HG03159 (cell line): ENCODE data around the gene MMP15.
"Not testable (repeated sequence)": the region's sequence is repeated elsewhere in the genome, so short reads cannot be mapped to it uniquely, and the experiment has no call there.

ENCODE experiments used
- ATAC-seq: cut with Tn5 transposase; IDR thresholded peaks from one replicate; pipeline ENCODE4 v1.9.1; 2021; ENCODE audit warnings: mild to moderate bottlenecking, moderate library complexity; ENCODE audit not compliant: unreplicated experiment

Gene MMP15

DNA sequence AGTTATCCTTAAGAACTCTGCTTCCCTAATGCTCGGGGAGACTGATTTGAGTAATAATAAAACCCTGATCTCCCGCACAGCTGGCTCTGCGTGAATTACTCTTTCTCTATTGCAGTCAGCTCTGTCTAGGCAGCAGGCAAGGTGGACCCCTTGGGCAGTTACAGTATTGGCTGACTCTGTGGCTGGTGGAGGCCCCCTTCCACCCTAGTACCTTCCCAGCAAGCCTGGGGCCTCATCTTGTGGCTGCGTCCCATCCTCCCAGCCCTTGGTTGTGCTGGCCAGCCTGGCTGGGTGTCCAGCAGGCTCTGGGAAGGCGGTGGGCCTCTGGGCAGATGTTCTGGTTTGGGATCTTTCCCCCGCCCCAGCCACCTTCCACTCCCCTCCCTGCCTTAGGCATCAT, 59.1 kb downstream of the MMP15 start:
- no peak for ATAC-seq

DNA sequence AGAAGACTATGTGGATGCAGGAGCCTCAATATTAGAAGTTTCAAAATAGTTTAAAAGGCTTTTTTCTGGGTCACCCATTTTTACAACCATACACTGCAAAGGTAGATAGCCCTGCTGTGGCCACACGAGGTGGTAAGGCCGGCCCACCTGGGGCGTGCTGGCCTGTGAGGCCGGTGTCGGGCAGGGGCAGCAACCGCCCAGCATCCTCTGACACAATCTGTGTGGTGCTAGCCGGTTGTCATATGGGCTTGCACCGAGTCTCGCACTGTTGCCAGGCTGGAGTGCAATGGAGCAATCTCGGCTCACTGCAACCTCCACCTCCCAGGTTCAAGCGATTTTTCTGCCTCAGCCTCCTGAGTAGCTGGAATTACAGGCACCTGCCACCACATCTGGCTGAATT, 59.6 kb downstream of the MMP15 start:
- no peak for ATAC-seq

DNA sequence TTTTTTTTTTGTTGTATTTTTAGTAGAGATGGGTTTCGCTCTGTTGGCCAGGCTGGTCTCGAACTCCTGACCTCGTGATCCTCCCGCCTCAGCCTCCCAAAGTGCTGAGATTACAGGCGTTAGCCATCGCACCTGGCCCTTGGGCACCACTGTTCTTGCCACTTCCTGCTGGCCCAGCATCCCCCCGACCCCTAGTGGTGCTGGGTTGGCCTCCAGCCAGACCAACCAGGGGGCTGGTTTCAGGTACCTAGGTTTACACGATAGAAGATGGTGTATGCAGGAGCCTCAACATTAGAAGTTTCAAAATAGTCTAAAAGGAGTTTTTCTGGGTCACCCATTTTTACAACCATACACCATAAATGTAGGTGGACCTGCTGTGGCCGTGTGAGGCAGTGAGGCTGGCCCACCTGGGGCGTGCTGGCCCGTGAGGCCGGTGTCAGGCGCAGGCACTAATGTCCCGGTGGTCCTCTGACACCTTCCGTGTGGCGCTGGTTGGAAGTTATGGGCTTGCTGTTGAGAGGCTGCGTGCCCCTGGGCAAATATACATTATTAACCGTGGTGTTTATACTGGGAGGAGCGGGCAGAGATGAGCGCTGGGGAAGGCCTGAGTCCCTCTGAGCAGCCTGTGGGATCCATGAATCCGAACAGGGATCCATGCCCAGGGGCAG, 60.2 kb downstream of the MMP15 start:
- ATAC-seq: no peak

DNA sequence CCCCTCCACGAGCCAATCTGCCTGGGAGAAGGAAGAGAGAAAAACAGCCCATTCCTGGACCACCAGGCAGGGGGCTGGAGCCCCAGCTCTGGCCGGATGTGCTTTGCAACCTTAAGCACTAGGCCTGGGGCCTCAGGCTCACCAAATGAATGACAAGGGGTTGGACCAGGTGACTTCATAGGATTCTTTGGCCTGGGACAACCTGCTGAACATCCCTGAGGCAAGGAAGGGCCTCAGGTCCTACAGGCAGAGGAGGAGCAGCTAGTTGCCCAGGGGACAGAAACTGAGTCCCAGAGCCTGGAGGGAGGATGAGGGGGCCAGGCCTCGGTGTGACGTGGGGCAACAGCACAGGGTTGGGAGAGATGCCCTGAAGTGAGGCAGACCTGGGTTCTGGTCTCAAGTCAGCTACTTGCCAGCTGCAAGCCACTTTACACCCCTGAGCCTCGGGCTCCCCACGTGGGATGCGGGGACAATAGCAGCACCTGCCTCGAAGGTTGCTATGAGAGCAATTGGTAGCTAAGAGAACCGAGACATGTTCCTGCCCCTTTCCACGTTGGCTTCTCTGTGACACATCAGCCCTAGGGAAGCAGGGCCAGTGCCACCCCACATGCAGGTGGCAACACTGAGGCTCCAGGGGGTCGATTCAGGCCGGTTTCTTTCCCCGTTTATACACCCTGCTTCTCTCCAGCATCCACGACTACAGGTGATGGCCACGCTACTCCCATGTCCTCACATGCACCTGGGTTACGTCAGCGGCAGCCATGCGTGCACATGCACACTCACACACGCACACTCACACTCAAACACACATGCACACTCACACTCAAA, 61.0 kb downstream of the MMP15 start:
- no peak for ATAC-seq

DNA sequence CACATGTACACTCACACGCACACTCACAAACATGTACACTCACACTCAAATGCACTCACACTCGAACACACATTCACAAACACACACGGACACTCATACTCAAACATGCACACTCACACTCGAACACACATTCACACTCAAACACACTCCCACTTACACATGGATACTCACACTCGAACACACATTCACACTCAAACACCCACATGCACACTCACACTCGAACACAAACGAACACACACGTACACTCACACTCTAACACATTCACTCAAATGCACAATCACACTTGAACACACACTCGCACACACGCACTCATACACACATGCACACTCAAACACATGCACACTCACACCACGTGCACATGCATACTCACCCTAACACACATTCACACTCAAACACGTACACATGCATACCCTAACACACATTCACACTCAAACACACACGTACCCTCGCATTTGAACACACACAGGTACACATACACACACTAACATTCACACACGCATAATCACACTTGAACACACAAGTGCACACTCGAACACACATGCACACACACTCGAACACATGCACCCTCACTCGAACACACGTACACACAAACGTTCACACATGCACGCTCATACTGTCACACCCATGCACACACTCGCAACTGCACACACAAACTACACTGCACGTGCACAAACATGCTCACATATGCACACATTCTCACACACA, 61.8 kb downstream of the MMP15 start:
- ATAC-seq: no peak

DNA sequence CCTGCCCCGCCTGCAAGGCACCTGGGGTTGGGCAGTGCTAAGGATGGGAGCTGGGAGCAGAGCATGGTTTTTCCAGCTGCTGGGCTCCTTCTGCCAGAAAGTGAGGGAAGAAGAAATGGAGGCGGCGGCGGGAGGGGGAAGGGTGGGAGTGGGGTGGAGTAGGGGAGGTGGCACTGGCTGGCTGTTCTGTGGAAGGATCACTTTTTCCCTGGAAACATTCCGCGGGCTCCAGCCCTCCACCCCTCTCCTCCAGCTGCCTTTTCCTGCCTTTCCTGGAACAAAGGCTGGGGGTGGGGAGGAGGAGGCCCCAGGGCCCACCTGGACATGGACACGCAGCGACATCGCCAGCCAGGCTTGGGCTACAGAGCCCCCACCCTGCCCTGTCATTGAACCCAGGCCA, 62.5 kb downstream of the MMP15 start:
- no peak for ATAC-seq

DNA sequence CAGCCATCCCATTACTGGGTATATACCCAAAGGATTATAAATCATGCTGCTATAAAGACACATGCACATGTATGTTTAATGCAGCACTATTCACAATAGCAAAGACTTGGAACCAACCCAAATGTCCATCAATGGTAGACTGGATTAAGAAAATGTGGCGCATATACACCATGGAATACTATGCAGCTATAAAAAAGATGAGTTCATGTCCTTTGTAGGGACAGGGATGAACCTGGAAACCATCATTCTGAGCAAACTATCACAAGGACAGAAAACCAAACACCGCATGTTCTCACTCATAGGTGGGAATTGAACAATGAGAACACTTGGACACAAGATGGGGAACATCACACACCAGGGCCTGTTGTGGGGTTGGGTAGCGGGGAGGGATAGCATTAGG, 64.8 kb downstream of the MMP15 start:
- not testable (repeated sequence) for ATAC-seq

DNA sequence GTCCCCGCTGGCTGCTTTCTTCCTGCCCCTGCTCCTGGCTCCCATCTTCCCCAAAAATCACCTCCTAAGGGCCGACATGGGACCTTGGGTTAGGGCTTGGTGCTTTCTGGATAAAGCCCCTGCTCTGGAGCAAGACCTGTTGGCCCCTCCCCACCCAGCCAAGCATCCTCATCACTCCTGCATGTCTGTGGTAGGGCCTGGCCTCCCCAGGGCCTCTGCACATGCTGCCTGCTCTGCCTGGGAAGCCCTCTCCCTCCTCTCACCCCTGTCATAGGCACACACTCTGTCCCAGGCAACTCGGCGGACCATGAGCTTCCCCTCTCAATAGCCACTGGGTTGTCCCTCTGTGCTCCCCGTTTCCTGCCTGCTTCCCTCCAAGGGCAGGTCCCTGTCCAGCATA, 68.5 kb downstream of the MMP15 start:
- ATAC-seq: no peak

DNA sequence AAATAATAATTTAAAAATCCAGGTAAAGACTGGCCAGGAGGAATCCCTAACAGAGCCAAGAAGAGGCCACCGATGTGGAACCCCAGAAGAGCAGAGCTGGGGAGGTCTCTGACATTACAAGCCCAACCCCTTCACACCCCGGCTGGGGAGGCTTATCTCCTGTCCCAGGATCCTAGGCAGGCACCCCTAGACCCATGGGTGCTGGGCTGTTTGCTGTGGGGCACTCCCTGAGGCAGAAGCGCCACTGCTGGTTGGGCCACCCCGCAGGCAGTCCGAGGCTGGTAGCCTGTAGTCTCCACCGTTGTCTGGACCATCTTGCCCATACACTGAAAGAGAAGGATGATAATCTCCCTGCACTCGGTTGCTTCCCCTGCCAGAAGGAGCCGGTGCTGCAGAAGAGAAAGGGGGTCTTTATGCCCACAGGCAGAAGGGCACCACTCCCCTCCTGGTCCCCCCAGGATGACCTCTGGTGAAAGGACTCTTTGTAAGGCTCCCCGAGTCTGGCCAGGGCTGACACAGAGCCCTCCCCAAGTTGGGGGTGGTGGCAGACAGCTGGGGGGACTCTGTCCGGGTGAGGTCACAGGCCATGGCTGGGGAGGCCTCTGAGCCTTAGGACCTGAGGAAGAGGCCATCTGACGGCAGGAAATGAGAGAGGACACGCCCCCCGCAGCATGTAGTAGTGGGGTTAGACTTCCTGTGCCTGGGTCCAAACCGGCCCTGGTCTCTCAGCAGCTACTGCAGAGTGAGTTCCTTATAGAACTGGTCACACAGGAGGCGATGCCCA, 69.4 kb downstream of the MMP15 start:
- no peak for ATAC-seq

DNA sequence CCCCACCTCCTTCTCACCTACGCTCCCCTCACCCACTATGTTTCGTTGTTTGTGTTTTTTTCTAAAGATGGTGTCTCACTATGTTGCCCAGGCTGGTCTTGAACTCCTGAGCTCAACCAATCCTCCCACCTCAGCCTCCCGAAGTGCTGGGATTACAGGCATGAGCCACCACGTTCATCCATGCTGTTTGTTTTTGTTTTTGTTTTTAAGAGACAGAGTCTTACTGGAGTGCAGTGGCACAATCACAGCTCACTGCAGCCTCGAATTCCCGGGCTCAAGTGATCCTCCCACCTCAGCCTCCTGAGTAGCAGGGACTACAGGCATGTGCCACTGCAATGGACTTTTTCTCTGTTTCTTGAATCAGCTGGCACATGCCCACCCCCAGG, 70.0 kb downstream of the MMP15 start:
- not testable (repeated sequence) for ATAC-seq

DNA sequence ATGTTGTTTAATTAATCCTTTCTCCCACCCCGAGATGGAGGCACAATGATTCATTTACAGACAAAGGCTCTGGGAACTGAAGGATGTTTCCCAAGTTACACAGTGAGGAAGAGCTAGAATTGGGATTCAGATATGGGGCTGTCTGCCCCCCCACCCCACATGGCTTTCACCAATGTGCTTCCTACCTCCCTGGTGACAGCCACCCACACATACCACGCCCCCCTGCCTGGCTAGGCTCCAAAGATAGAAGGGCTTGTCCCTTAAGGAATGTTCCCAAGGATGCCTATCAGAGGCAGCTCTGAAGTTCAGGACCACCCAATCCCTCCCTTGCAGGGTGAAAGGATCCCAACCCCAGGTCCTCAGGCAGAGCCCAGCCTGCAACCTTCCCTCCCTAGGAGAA, 70.7 kb downstream of the MMP15 start:
- ATAC-seq: no peak
